Activated naive CD4-positive, alpha-beta T cell treated with anti-CD3 and anti-CD28 coated beads, Interleukin-2, amount 50 U/mL, for 72 hours (primary cell): ENCODE data around the gene CABP7. TPM values are rescaled to one million over a fixed set of nuclear protein-coding genes. Genes with fewer than 3 reads are reported as not detected.
"Not testable (repeated sequence)": the region's sequence is repeated elsewhere in the genome, so short reads cannot be mapped to it uniquely, and the experiment has no call there.

ENCODE experiments used
- ATAC-seq, 2 donors: fragments of 150-1000 bp; cut with Tn5 transposase; 2 replicates each; pipeline ENCODE4 v1.10.0; 2021; ENCODE audit warnings: mild to moderate bottlenecking in 2 of 2, moderate library complexity in 2 of 2
- DNase-seq, 2 donors: peaks; one replicate each; pipeline ENCODE4 v3.0.0; 2021 to 2022; ENCODE audit warnings: low spot score in 2 of 2
- H3K27ac Mint-ChIP-seq, 2 donors: one replicate each; pipeline ENCODE4 v1.8.0; 2022; ENCODE audit warnings: mild to moderate bottlenecking in 2 of 2, mixed read lengths in 2 of 2
- H3K36me3 Mint-ChIP-seq, 2 donors: one replicate each; pipeline ENCODE4 v1.8.0; 2022; ENCODE audit warnings: mixed read lengths in 2 of 2
- H3K9me3 Mint-ChIP-seq, 2 donors: one replicate each; pipeline ENCODE4 v1.8.0; 2022; ENCODE audit warnings: mixed read lengths in 2 of 2
- total RNA-seq, 2 donors: library from RNA; stranded (reverse); gene quantifications; one replicate each; pipeline ENCODE4 v1.2.3, GENCODE V29; 2022

Gene CABP7
- total RNA-seq, 2 donors from 2014 or later: 0.18 TPM; not detected in 1

- no peak for DNase-seq
- Mint-ChIP-seq H3K27ac (peak overlapping the region; percentile 31 to 40), H3K9me3 (no peaks in the 10 kb centered on the region), H3K36me3 (peaks cover 8 to 9% of the 10 kb centered on the region in 2 donors)
- ATAC-seq: no peak
Observed at GRCh38 chr22:29751669-29752068, 31.9 kb downstream of the CABP7 start.

DNA sequence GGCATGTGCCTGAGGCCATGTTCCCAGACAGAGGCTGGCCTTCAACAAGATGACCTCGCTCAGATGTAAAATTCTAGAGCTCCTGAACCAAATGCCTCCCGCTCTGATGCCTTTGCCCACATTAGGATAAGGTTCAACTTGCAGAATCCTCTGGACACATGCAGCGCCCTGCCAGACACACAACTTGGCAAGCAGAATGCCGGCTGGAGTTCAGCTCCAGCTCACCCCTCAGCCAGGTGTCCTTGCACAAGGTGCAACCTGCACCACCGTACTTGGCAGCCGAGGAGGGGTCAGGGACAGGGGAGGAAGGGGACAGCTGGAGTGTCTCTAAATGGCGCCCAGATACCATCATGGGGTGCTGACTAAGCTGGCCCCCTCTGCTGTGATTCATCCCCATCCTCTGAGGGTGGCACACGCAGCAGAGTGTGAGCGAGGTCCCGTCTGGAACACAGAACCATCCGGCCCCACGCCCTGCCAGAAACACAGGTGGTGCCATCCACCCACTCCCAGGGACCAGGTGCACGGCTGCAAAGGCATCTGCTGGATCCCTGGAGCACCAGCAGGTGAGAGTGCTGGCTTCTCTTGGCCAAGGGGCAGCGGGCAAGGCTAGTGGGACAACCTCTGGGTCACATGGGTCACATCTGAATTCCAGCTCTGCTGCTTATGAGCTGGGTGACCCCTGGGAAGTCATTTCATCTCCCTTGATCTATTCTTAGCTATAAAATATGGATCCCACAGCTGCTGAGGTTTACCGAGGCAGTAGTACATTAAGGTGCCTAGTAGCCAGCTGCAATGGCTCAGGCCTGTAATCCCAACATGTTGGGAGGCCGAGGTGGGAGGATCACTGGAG is 34.2 kb downstream of the CABP7 start:
- peak overlapping the region in 1 of 2 donors; percentile 29 for H3K27ac Mint-ChIP-seq
- DNase-seq: no peak
- H3K36me3 Mint-ChIP-seq: peaks cover 8 to 9% of the 10 kb centered on the region in 2 donors
- H3K9me3 Mint-ChIP-seq: no peaks in the 10 kb centered on the region
- ATAC-seq: no peak

DNA sequence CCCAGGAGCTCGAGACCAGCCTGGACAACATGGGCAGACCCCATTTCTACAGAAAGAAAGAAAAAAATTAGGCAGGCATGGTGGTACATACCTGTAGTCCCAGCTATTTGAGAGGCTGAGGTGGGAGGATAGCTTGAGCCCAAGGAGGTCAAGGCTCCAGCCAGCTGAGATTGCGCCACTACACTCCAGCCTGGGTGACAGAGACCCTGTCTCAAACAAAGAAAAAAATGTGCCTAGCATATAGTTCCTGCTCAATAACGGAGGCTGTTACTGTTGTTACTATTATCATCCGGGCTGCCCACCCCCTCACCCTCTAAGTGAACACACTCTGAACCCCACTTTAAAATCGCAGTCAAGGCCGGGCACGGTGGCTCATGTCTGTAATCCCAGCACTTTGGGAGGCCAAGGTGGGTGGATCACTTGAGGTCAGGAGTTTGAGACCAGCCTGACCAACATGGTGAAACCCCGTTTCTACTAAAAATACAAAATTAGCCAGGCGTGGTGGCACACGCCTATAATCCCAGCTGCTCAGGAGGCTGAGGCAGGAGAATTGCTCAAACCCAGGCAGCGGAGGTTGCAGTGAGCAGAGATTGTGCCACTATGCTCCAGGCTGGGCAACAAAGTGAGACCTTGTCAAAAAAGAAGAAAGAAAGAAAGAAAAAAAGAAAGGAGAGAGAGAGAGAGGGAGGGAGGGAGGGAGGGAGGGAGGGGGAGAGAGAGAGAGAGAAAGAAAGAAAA is 35.0 kb downstream of the CABP7 start:
- not testable (repeated sequence) for H3K9me3 Mint-ChIP-seq, H3K36me3 Mint-ChIP-seq, DNase-seq, ATAC-seq
- peak overlapping the region in 1 of 2 donors; percentile 22 for H3K27ac Mint-ChIP-seq

GRCh38 chr22:29755889-29756288 is 36.1 kb downstream of the CABP7 start:
- DNase-seq (no peak), ATAC-seq (no peak)
- no peak overlapping the region for H3K27ac Mint-ChIP-seq
- no peaks in the 10 kb centered on the region for H3K9me3 Mint-ChIP-seq
- no peaks in the 10 kb centered on the region for H3K36me3 Mint-ChIP-seq

DNA sequence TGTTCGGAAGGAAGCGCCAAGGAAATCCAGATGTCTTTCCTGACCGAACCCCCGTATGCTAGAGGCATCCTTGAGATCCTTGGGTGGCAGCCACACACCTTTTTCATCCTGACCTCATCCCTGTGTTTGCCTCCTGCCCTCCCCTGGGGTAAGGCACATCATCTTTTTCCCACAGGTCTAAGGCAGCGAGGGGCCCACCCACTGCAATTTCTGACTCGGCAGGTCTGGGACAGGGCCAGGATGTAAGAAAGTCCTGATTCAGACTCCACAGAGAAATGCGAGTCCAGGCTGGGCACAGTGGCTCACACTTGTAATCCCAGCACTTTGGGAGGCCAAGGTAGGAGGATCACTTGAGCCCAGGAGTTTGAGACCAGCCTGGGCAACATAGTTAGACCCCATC is 36.5 kb downstream of the CABP7 start:
- Mint-ChIP-seq H3K9me3 (no peaks in the 10 kb centered on the region), H3K27ac (no peak overlapping the region), H3K36me3 (no peaks in the 10 kb centered on the region)
- DNase-seq: no peak
- ATAC-seq: no peak

GRCh38 chr22:29757096-29757495 is 37.3 kb downstream of the CABP7 start:
- DNase-seq (no peak), ATAC-seq (no peak)
- Mint-ChIP-seq H3K36me3 (no peaks in the 10 kb centered on the region), H3K27ac (no peak overlapping the region), H3K9me3 (no peaks in the 10 kb centered on the region)

GRCh38 chr22:29758068-29758622 is 38.3 kb downstream of the CABP7 start:
- DNase-seq (no peak), ATAC-seq (no peak)
- no peaks in the 10 kb centered on the region for H3K36me3 Mint-ChIP-seq
- H3K27ac Mint-ChIP-seq: no peak overlapping the region
- no peaks in the 10 kb centered on the region for H3K9me3 Mint-ChIP-seq

GRCh38 chr22:29758959-29759358 is 39.2 kb downstream of the CABP7 start:
- Mint-ChIP-seq H3K27ac (no peak overlapping the region), H3K36me3 (no peaks in the 10 kb centered on the region), H3K9me3 (no peaks in the 10 kb centered on the region)
- DNase-seq (no peak), ATAC-seq (no peak)

DNA sequence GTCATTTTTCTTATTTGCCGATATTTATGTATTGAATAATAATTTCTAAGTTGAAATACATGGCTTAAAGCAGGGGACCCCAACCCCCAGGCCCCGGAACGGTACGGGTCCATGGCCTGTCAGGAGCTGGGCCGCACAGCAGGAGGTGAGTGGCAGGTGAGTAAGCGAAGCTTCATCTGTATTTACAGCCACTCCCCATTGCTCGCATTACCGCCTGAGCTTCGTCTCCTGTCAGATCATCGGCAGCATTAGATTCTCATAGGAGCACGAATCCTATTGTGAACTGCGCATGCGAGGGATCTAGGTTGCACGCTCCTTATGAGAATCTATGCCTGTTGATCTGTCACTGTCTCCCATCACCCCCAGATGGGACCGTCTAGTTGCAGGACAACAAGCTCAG is 42.5 kb downstream of the CABP7 start:
- no peak overlapping the region for H3K27ac Mint-ChIP-seq
- H3K36me3 Mint-ChIP-seq: peaks cover 2% of the 10 kb centered on the region in 2 donors

GRCh38 chr22:29765905-29766631 is 46.3 kb downstream of the CABP7 start:
- DNase-seq (peak in 1 of 2 donors; percentile 28), ATAC-seq (peak; percentile 16)
- Mint-ChIP-seq H3K9me3 (no peaks in the 10 kb centered on the region), H3K27ac (peak overlapping the region; percentile 97 to 99), H3K36me3 (peaks cover 10 to 32% of the 10 kb centered on the region in 2 donors)

More for the DNA sequence above, 42.5 kb downstream of the CABP7 start:
- no peak for DNase-seq
- H3K9me3 Mint-ChIP-seq: no peaks in the 10 kb centered on the region
- ATAC-seq: no peak

- DNase-seq (peak; percentile 86 to 87), ATAC-seq (peak; percentile 90 to 97)
- Mint-ChIP-seq H3K36me3 (peaks cover 10 to 33% of the 10 kb centered on the region in 2 donors), H3K9me3 (no peaks in the 10 kb centered on the region), H3K27ac (peak within 1 kb of the TSS; percentile 97 to 99)
Observed at GRCh38 chr22:29766632-29767170, 46.9 kb downstream of the CABP7 start, which contains the start of gene ZMAT5. ZMAT5 (minus strand) TSS chr22:29767007; CDS start chr22:29748544, 18,463 bp downstream.

GRCh38 chr22:29767171-29768051 is 47.6 kb downstream of the CABP7 start, which contains the start of gene UQCR10:
UQCR10 (plus strand) TSS chr22:29767369; CDS start chr22:29767399, 30 bp downstream.
- H3K36me3 Mint-ChIP-seq: peaks cover 10 to 33% of the 10 kb centered on the region in 2 donors
- H3K9me3 Mint-ChIP-seq: no peaks in the 10 kb centered on the region
- DNase-seq (peak; percentile 89 to 95), ATAC-seq (peak; percentile 84 to 89)
- peak within 1 kb of the TSS; percentile 97 to 99 for H3K27ac Mint-ChIP-seq

DNA sequence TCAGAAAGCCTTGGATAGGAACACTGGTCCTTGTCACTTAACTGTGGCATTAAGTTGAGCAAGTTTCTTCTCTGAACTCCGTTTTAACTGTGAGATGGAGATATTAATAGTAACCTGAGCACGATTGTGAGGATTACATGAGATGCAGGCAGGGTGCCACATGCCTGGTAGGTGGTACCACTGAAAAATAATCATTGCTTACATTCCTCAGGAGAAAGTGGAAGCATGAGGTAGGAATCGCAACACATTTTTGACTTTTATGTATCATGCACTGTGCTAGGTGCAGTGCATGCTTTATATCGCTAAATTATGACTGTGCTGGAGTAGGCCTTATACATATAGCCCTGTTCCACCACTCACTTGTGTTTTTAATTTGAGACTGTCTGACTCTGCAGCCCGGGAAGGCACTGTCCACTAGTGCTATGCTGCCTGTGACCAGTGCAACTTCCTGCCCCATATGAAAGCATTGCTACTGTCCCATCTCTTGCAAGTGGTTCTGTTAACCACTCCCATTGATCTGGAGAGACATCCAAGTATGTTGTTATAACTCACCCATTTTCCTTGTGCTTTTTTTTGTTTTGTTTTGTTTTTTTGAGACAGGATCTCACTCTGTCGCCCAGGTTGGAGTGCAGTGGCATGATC is 48.4 kb downstream of the CABP7 start:
- Mint-ChIP-seq H3K9me3 (no peaks in the 10 kb centered on the region), H3K27ac (peak overlapping the region; percentile 97 to 99)
- no peak for DNase-seq

GRCh38 chr22:29769723-29770321 is 50.0 kb downstream of the CABP7 start:
- ATAC-seq (no peak), DNase-seq (no peak)
- Mint-ChIP-seq H3K9me3 (no peaks in the 10 kb centered on the region), H3K27ac (no peak overlapping the region), H3K36me3 (peaks cover 10 to 33% of the 10 kb centered on the region in 2 donors)

More for the DNA sequence above, 48.4 kb downstream of the CABP7 start:
- ATAC-seq: no peak
- H3K36me3 Mint-ChIP-seq: peaks cover 10 to 33% of the 10 kb centered on the region in 2 donors
